ENCODE results near the gene FYB1. TPM values are rescaled to one million over a fixed set of nuclear protein-coding genes. Genes with fewer than 3 reads are reported as not detected.

The FYB1 gene
- total RNA-seq, 3 donors from 2014 or later (not counting 1 experiment from before 2014, with no cell fraction given) = 277 to 340 (median 295) TPM

GRCh38 chr5:39143151-39143860 is 76.1 kb downstream of the FYB1 start:
- no peak for DNase-seq
- H3K27me3 ChIP-seq (ENCODE audit: control insufficient read depth, insufficient read depth, low read length) = no peaks in the 10 kb centered on the region
- peaks cover 35% of the 10 kb centered on the region for H3K36me3 ChIP-seq (ENCODE audit: control insufficient read depth, insufficient read depth, low read length)
- no peak overlapping the region for H3K4me3 ChIP-seq (ENCODE audit: low read length)
- no peak for TF ChIP-seq CTCF (IDR thresholded peaks at IDR 0.05)
- no peaks in the 10 kb centered on the region for H3K4me1 ChIP-seq (ENCODE audit: control insufficient read depth, insufficient read depth, low read length)
- intact Hi-C loops (cut with micrococcal nuclease) = loop anchor here (10.0 kb wide), 1 partner anchor 401 kb away; no protein-coding TSS in a partner anchor
- Mint-ChIP-seq H3K36me3 (peaks cover 10% of the 10 kb centered on the region), H3K9me3 (no peaks in the 10 kb centered on the region), H3K4me3 (no peak overlapping the region), H3K4me1 (peaks cover 0 to 9% of the 10 kb centered on the region in 2 donors), H3K27me3 (ENCODE audit: low read depth in 2 of 2) (no peaks in the 10 kb centered on the region), H3K27ac (no peak overlapping the region)
- ATAC-seq = no peak
- no peak overlapping the region for H3K27ac ChIP-seq (ENCODE audit: low read length)
- 100% methylated on average over 1 of the region's 3 CpGs for WGBS (ENCODE audit: insufficient coverage)
- no peaks in the 10 kb centered on the region for H3K9me3 ChIP-seq (ENCODE audit: control insufficient read depth, insufficient read depth, low read length)

GRCh38 chr5:39140558-39141168 is 78.7 kb downstream of the FYB1 start:
- Histone ChIP-seq H3K27me3 (ENCODE audit: control insufficient read depth, insufficient read depth, low read length) (no peaks in the 10 kb centered on the region), H3K4me3 (ENCODE audit: low read length) (no peak overlapping the region), H3K9me3 (ENCODE audit: control insufficient read depth, insufficient read depth, low read length) (no peaks in the 10 kb centered on the region), H3K4me1 (ENCODE audit: control insufficient read depth, insufficient read depth, low read length) (no peaks in the 10 kb centered on the region), H3K27ac (ENCODE audit: low read length) (no peak overlapping the region), H3K36me3 (ENCODE audit: control insufficient read depth, insufficient read depth, low read length) (peaks cover 53% of the 10 kb centered on the region)
- Mint-ChIP-seq H3K4me3 (no peak overlapping the region), H3K4me1 (peaks cover 0 to 9% of the 10 kb centered on the region in 2 donors), H3K9me3 (no peaks in the 10 kb centered on the region), H3K36me3 (peaks cover 17% of the 10 kb centered on the region), H3K27me3 (ENCODE audit: low read depth in 2 of 2) (no peaks in the 10 kb centered on the region), H3K27ac (peak overlapping the region in 1 of 2 donors; percentile 50)
- WGBS (ENCODE audit: insufficient coverage) = 93% methylated on average over 6 of the region's 7 CpGs
- no peak for TF ChIP-seq CTCF (IDR thresholded peaks at IDR 0.05)
- DNase-seq (no peak), ATAC-seq (no peak)
- intact Hi-C loops (cut with micrococcal nuclease) = loop anchor here (10.0 kb wide), 1 partner anchor 404 kb away; no protein-coding TSS in a partner anchor

- Histone ChIP-seq H3K9me3 (ENCODE audit: control insufficient read depth, insufficient read depth, low read length) (no peaks in the 10 kb centered on the region), H3K27me3 (ENCODE audit: control insufficient read depth, insufficient read depth, low read length) (no peaks in the 10 kb centered on the region), H3K27ac (ENCODE audit: low read length) (no peak overlapping the region), H3K36me3 (ENCODE audit: control insufficient read depth, insufficient read depth, low read length) (peaks cover 67% of the 10 kb centered on the region), H3K4me3 (ENCODE audit: low read length) (no peak overlapping the region), H3K4me1 (ENCODE audit: control insufficient read depth, insufficient read depth, low read length) (no peaks in the 10 kb centered on the region)
- TF ChIP-seq CTCF (IDR thresholded peaks at IDR 0.05) = no peak
- no peak overlapping the region for H3K4me3 Mint-ChIP-seq
- H3K9me3 Mint-ChIP-seq = no peaks in the 10 kb centered on the region
- intact Hi-C loops (cut with micrococcal nuclease) = no loop called here
- no peak for ATAC-seq
- no peak overlapping the region for H3K27ac Mint-ChIP-seq
- DNase-seq = no peak
- H3K4me1 Mint-ChIP-seq = peaks cover 0 to 14% of the 10 kb centered on the region in 2 donors
- peaks cover 27% of the 10 kb centered on the region for H3K36me3 Mint-ChIP-seq
- WGBS (ENCODE audit: insufficient coverage) = 100% methylated on average over 1 of the region's 2 CpGs
- H3K27me3 Mint-ChIP-seq (ENCODE audit: low read depth in 2 of 2) = no peaks in the 10 kb centered on the region
These were observed 80.5 kb downstream of the FYB1 start for GRCh38 chr5:39138892-39139291.

Data from natural killer cell (primary cell).